ENCODE results near the gene TBC1D14. TPM values are rescaled to one million over a fixed set of nuclear protein-coding genes. Genes with fewer than 3 reads are reported as not detected.

TBC1D14 gene
- total and polyA plus RNA-seq, 2 of the 8 experiments (the other 6 are each of a cell fraction or from before 2014, with no cell fraction given), result 45.6 to 48.2 TPM

- no peak overlapping the region for H3K18ac ChIP-seq (ENCODE audit: extremely low read depth, low read length)
- WGBS, 2 experiments (ENCODE audit: extremely low coverage in 1 of 2, insufficient coverage in 1 of 2, insufficient read length in 1 of 2, insufficient replicate concordance in 2 of 2, low coverage in 1 of 2, low lambda C conversion rate in 2 of 2, missing lambda C conversion rate in 1 of 2), result 73% methylated on average over 13 of the region's 13 CpGs; no CpG with 5 or more reads in 1 of the 2 experiments
- peaks cover 0 to 9% (median 3%) of the 10 kb centered on the region in 4 experiments; a peak in 6 of 7 replicates for H3K4me1 ChIP-seq (replicated peaks in 1 of 4; ENCODE audit: control insufficient read depth in 3 of 4, insufficient read depth in 4 of 4, low read length in 3 of 4)
- POLR2A ChIA-PET (ENCODE audit: partially characterized antibody), result interaction anchor here (0.7 to 1.4 kb wide), 4 partner anchors 15 to 55 kb away, joined by 3 read pairs; no protein-coding TSS in a partner anchor
- no peak overlapping the region for H2BK20ac ChIP-seq (ENCODE audit: low read length)
- H3K79me2 ChIP-seq (ENCODE audit: control insufficient read depth in 1 of 2, insufficient read depth in 2 of 2, low read length in 2 of 2), result peaks cover 0 to 60% of the 10 kb centered on the region in 2 experiments; a peak in 2 of 4 replicates
- no peak overlapping the region for H3K27ac ChIP-seq (ENCODE audit: low read depth, low read length)
- no peaks in the 10 kb centered on the region for H3K27me3 ChIP-seq (replicated peaks in 1 of 4; ENCODE audit: control insufficient read depth in 3 of 4, extremely low read depth in 1 of 4, insufficient read depth in 3 of 4, low read length in 3 of 4)
- no peaks in the 10 kb centered on the region for H3K23me2 ChIP-seq (ENCODE audit: low read depth, low read length)
- peaks cover 5 to 11% (median 8%) of the 10 kb centered on the region in 4 experiments; a peak in 7 of 8 replicates for H3K36me3 ChIP-seq (ENCODE audit: control insufficient read depth in 2 of 4, insufficient read depth in 4 of 4, low read length in 3 of 4)
- no peak overlapping the region for H3K4me3 ChIP-seq (ENCODE audit: extremely low read depth in 1 of 4, insufficient read depth in 2 of 4, low read depth in 3 of 4, low read length in 4 of 4)
- H3K4ac ChIP-seq (replicated peaks; ENCODE audit: insufficient read length, low read depth, low read length), result no peak overlapping the region
- no peak overlapping the region for H3K14ac ChIP-seq (ENCODE audit: insufficient read length)
- no peak overlapping the region for H3K56ac ChIP-seq (replicated peaks; ENCODE audit: insufficient read length, low read depth, low read length)
- H2AK5ac ChIP-seq (ENCODE audit: low read depth, low read length), result no peak overlapping the region
- H3K23ac ChIP-seq (ENCODE audit: insufficient read length), result no peak overlapping the region
- no peak for FAIRE-seq
- H3K9ac ChIP-seq (replicated peaks in 1 of 4; ENCODE audit: extremely low read depth in 1 of 4, low read depth in 3 of 4, low read length in 3 of 4), result no peak overlapping the region
- H4K8ac ChIP-seq (ENCODE audit: extremely low read depth, insufficient read depth, low read length), result no peak overlapping the region
- H4K5ac ChIP-seq (ENCODE audit: insufficient read length, low read depth, low read length), result no peak overlapping the region
- H2BK5ac ChIP-seq (ENCODE audit: low read depth, low read length), result no peak overlapping the region
- no peak overlapping the region for H4K91ac ChIP-seq (replicated peaks; ENCODE audit: insufficient read length, low read length)
- H2BK12ac ChIP-seq (ENCODE audit: low read depth, low read length), result no peak overlapping the region
- peaks cover 11% of the 10 kb centered on the region for H3K79me1 ChIP-seq (ENCODE audit: low read depth, low read length)
- H2BK120ac ChIP-seq (replicated peaks; ENCODE audit: low read depth, low read length), result no peak overlapping the region
- H3K4me2 ChIP-seq (ENCODE audit: insufficient read depth in 1 of 2, low read depth in 2 of 2, low read length in 2 of 2), result no peak overlapping the region
- H2AFZ ChIP-seq (ENCODE audit: low read length), result no peak overlapping the region
- CTCF ChIA-PET (ENCODE audit: partially characterized antibody), result interaction anchor here (0.6 to 6.9 kb wide), 8 partner anchors 10 to 198 kb away, joined by 3 to 56 read pairs (median 6); partner anchors contain the start of gene TBC1D14
- H4K20me1 ChIP-seq (replicated peaks in 1 of 2; ENCODE audit: control insufficient read depth in 1 of 2, insufficient read depth in 2 of 2, low read length in 2 of 2), result peaks cover 3 to 26% of the 10 kb centered on the region in 2 experiments
- no peak for DNase-seq (ENCODE audit: low read depth in 1 of 2, low spot score in 2 of 2)
- no peaks in the 10 kb centered on the region for H3K9me3 ChIP-seq (ENCODE audit: insufficient read depth in 2 of 2, low read depth in 1 of 2, low read length in 1 of 2)
- H2BK15ac ChIP-seq (ENCODE audit: low read length), result peak overlapping the region; percentile 40; the same call in 1 of the 2 replicates
- no peak for TF ChIP-seq RFX5 (IDR thresholded peaks at IDR 0.05; ENCODE audit: borderline replicate concordance, low read depth, low read length)
- TF ChIP-seq POU5F1 (IDR thresholded peaks at IDR 0.05; ENCODE audit: low read depth, low read length), result no peak
Measured at GRCh38 chr4:6926681-6927478, 17.3 kb downstream of the TBC1D14 start.
